GM12864 (cell line): ENCODE measurements around the gene C2CD5.
A peak's percentile ranks its signal among the peaks of the same experiment; 100 is the strongest.

Source experiments
- DNase-seq: peaks from one replicate; pipeline ENCODE4 v3.0.0-alpha.2; 2011; ENCODE audit warnings: low read depth
- H3K4me3 ChIP-seq: 2 replicates; pipeline ENCODE4 v1.5.1; 2011; ENCODE audit warnings: mild to moderate bottlenecking, low read depth, low read length, control low read depth
- CTCF ChIP-seq: IDR thresholded peaks from 2 replicates; pipeline ENCODE4 v1.5.1; 2011; ENCODE audit warnings: low read depth, mild to moderate bottlenecking, moderate library complexity, low read length, control low read depth, inconsistent platforms; ENCODE audit errors: missing control alignments

C2CD5 gene

GRCh38 chr12:22536346-22536945 lies 7.9 kb downstream of the C2CD5 start:
- no peak overlapping the region for H3K4me3 ChIP-seq
- TF ChIP-seq CTCF = no peak
- no peak for DNase-seq

- H3K4me3 ChIP-seq = no peak overlapping the region
- DNase-seq = no peak
- TF ChIP-seq CTCF = no peak
These were observed 8.9 kb downstream of the C2CD5 start for GRCh38 chr12:22535478-22535877.

GRCh38 chr12:22535038-22535437 lies 9.3 kb downstream of the C2CD5 start:
- no peak overlapping the region for H3K4me3 ChIP-seq
- no peak for DNase-seq
- no peak for TF ChIP-seq CTCF

GRCh38 chr12:22533155-22533554 lies 11.2 kb downstream of the C2CD5 start:
- no peak overlapping the region for H3K4me3 ChIP-seq
- no peak for TF ChIP-seq CTCF
- no peak for DNase-seq

GRCh38 chr12:22532317-22532716 lies 12.0 kb downstream of the C2CD5 start:
- DNase-seq = no peak

GRCh38 chr12:22531205-22531604 lies 13.1 kb downstream of the C2CD5 start:
- no peak for DNase-seq
- TF ChIP-seq CTCF = no peak
- H3K4me3 ChIP-seq = no peak overlapping the region

More at GRCh38 chr12:22532317-22532716, 12.0 kb downstream of the C2CD5 start:
- no peak overlapping the region for H3K4me3 ChIP-seq
- TF ChIP-seq CTCF = no peak

- TF ChIP-seq CTCF = peak; percentile 2
- H3K4me3 ChIP-seq = no peak overlapping the region
- no peak for DNase-seq
These were observed 14.9 kb downstream of the C2CD5 start for GRCh38 chr12:22529281-22530060.
